HG02943 (cell line): Measurements from ENCODE around the gene VPS51.

ENCODE experiments used
- ATAC-seq: cut with Tn5 transposase; IDR thresholded peaks from one replicate; pipeline ENCODE4 v1.9.1; 2021; ENCODE audit warnings: mild to moderate bottlenecking, low read depth, moderate library complexity; ENCODE audit not compliant: unreplicated experiment

Gene VPS51

DNA sequence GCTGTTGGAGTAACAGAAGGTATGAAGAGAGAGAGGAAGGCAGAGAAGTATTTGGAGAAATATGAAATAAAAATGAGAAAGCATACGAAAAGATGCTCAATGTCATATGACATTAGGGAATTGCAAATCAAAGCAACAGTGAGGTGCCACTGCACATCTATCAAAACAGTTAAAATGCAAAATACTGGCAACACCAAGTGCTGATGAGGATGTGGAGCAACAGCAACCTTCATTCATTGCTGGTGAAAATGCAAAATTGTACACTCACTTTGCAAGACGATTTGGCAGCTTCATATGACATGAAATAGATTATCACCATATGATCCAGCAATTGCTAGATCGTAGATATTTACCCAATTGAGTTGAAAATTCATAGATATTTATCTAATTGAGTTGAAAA, 64.6 kb downstream of the VPS51 start:
- no peak for ATAC-seq
